HL-60/S4 treated with retinoic acid at 250 ng/mL for 4 days and 3 days (cell line): Measurements from ENCODE around the gene EMILIN2.
"Not testable (repeated sequence)": the region's sequence is repeated elsewhere in the genome, so short reads cannot be mapped to it uniquely, and the experiment has no call there.

Experiments used
- in situ Hi-C: fragments of 300-500 bp; cut with MboI; formaldehyde crosslinking; loops from 2 replicates; pipeline ENCODE4 v1.7.0; 2022; ENCODE audit warnings: low sequenced_read_pairs

Gene EMILIN2

GRCh38 chr18:2843146-2843545 lies 3.7 kb upstream of the EMILIN2 start:
- in situ Hi-C loops = no loop called here

- in situ Hi-C loops = no loop called here
Observed at GRCh38 chr18:2845172-2845571, 1.6 kb upstream of the EMILIN2 start.

GRCh38 chr18:2847317-2848246 lies 776 bp downstream of the EMILIN2 start:
- in situ Hi-C loops = no loop called here

- in situ Hi-C loops = no loop called here
Observed at GRCh38 chr18:2848247-2849246, 1.7 kb downstream of the EMILIN2 start.

- in situ Hi-C loops = no loop called here
Observed at GRCh38 chr18:2850816-2851215, 4.0 kb downstream of the EMILIN2 start.

- in situ Hi-C loops = no loop called here
Observed at GRCh38 chr18:2851771-2852170, 5.0 kb downstream of the EMILIN2 start.

GRCh38 chr18:2852460-2852859 lies 5.7 kb downstream of the EMILIN2 start:
- in situ Hi-C loops = not testable (repeated sequence)

GRCh38 chr18:2853173-2853925 lies 6.5 kb downstream of the EMILIN2 start:
- in situ Hi-C loops = no loop called here

- in situ Hi-C loops = no loop called here
Observed at GRCh38 chr18:2853926-2854664, 7.3 kb downstream of the EMILIN2 start.

GRCh38 chr18:2854875-2855274 lies 8.1 kb downstream of the EMILIN2 start:
- in situ Hi-C loops = no loop called here

- in situ Hi-C loops = no loop called here
Observed at GRCh38 chr18:2855560-2856350, 8.9 kb downstream of the EMILIN2 start.

GRCh38 chr18:2856547-2857170 lies 9.9 kb downstream of the EMILIN2 start:
- in situ Hi-C loops = no loop called here

- in situ Hi-C loops = no loop called here
Observed at GRCh38 chr18:2857491-2858131, 10.8 kb downstream of the EMILIN2 start.

GRCh38 chr18:2860397-2860796 lies 13.6 kb downstream of the EMILIN2 start:
- in situ Hi-C loops = not testable (repeated sequence)

GRCh38 chr18:2863997-2864396 lies 17.2 kb downstream of the EMILIN2 start:
- in situ Hi-C loops = not testable (repeated sequence)

- in situ Hi-C loops = not testable (repeated sequence)
Observed at GRCh38 chr18:2866465-2866864, 19.7 kb downstream of the EMILIN2 start.

- in situ Hi-C loops = no loop called here
Observed at GRCh38 chr18:2869207-2869606, 22.4 kb downstream of the EMILIN2 start.

- in situ Hi-C loops = no loop called here
Observed at GRCh38 chr18:2871111-2871720, 24.4 kb downstream of the EMILIN2 start.
